Activated CD4-positive, alpha-beta T cell treated with anti-CD3 and anti-CD28 coated beads for 24 hours (primary cell): ENCODE data around the gene TP53TG3E.
A peak's percentile ranks its signal among the peaks of the same experiment; 100 is the strongest.
"Not testable (repeated sequence)": the region's sequence is repeated elsewhere in the genome, so short reads cannot be mapped to it uniquely, and the experiment has no call there.

Source experiments
- DNase-seq, 2 donors: peaks; one replicate each; pipeline ENCODE4 v3.0.0-alpha.2; 2020; ENCODE audit warnings: low read depth in 2 of 2

Gene TP53TG3E

GRCh38 chr16:33304006-33304405, at the start of gene TP53TG3E:
Gene TP53TG3E, plus strand, starts transcription at chr16:33304306. Its CDS starts 68 bp downstream, at chr16:33304374.
- DNase-seq, result not testable (repeated sequence)

GRCh38 chr16:33336226-33337012, 32.3 kb downstream of the TP53TG3E start:
- DNase-seq, result peak in 1 of 2 donors; percentile 10

- DNase-seq, result not testable (repeated sequence)
These were observed 33.8 kb downstream of the TP53TG3E start for GRCh38 chr16:33337627-33338542.

GRCh38 chr16:33338543-33338951, 34.4 kb downstream of the TP53TG3E start:
- DNase-seq, result not testable (repeated sequence)

GRCh38 chr16:33339093-33340061, 35.3 kb downstream of the TP53TG3E start:
- DNase-seq, result peak in 1 of 2 donors; percentile 9
